ENCODE data around the gene KRTAP5-4.
"Not testable (repeated sequence)": the region's sequence is repeated elsewhere in the genome, so short reads cannot be mapped to it uniquely, and the experiment has no call there.

- not testable (repeated sequence) for TF ChIP-seq CTCF (IDR thresholded peaks at IDR 0.05; ENCODE audit: insufficient read depth, low read depth, low read length); EZH2 (IDR thresholded peaks at IDR 0.05; ENCODE audit: insufficient read depth, low read length)
These were observed 14.0 kb downstream of the KRTAP5-4 start for GRCh38 chr11:1607901-1608300.

Measured in astrocyte (in vitro differentiated cells and primary cell).